Neural cell (in vitro differentiated cells): Measurements from ENCODE around the gene ITPK1. TPM values are rescaled to one million over a fixed set of nuclear protein-coding genes. Genes with fewer than 3 reads are reported as not detected.
A peak's percentile ranks its signal among the peaks of the same experiment; 100 is the strongest.

Source experiments
- H2AFZ ChIP-seq: fragments of 200-600, 300-800 bp; sonication (generic), shearing (Covaris generic); 2 replicates; pipeline ENCODE4 v1.6.0; 2014; ENCODE audit warnings: low read depth, mild to moderate bottlenecking, antibody characterized with exemption, low read length, moderate library complexity
- H3F3A ChIP-seq: fragments of 200-600 bp; shearing (Covaris generic); 2 replicates; pipeline ENCODE4 v1.6.1; 2016; ENCODE audit warnings: mild to moderate bottlenecking, moderate library complexity, mixed read lengths, antibody characterized with exemption, low read length; ENCODE audit not compliant: insufficient read depth, poor library complexity, severe bottlenecking
- H3K27ac ChIP-seq: fragments of 200-600, 300-800 bp; sonication (generic), shearing (Covaris generic); 2 replicates; pipeline ENCODE4 v1.5.1; 2014; ENCODE audit warnings: mild to moderate bottlenecking, low read length, moderate library complexity
- H3K27me3 ChIP-seq: fragments of 300-800, 200-600 bp; sonication (generic), shearing (Covaris generic); 2 replicates; pipeline ENCODE4 v1.6.0; 2014; ENCODE audit warnings: mild to moderate bottlenecking, low read depth, low read length, moderate library complexity; ENCODE audit not compliant: insufficient read depth
- H3K36me3 ChIP-seq: fragments of 300-800, 200-600 bp; sonication (generic), shearing (Covaris generic); 2 replicates; pipeline ENCODE4 v1.5.1; 2014; ENCODE audit warnings: mild to moderate bottlenecking, antibody characterized with exemption, low read length, moderate library complexity; ENCODE audit not compliant: insufficient read depth
- H3K4me2 ChIP-seq: fragments of 300-800, 200-600 bp; sonication (generic), shearing (Covaris generic); 2 replicates; pipeline ENCODE4 v1.6.0; 2014; ENCODE audit warnings: mild to moderate bottlenecking, low read length
- H3K4me3 ChIP-seq: fragments of 300-800, 200-600 bp; sonication (generic), shearing (Covaris generic); 2 replicates; pipeline ENCODE4 v1.5.1; 2014; ENCODE audit warnings: mild to moderate bottlenecking, low read length, moderate library complexity
- H3K79me2 ChIP-seq: fragments of 200-600 bp; shearing (Covaris generic); replicated peaks from 2 replicates; pipeline ENCODE4 v1.6.0; 2014; ENCODE audit warnings: mild to moderate bottlenecking, low read length, moderate library complexity; ENCODE audit not compliant: insufficient read depth
- H3K9ac ChIP-seq: fragments of 300-800, 200-600 bp; sonication (generic), shearing (Covaris generic); 2 replicates; pipeline ENCODE4 v1.6.1; 2016; ENCODE audit warnings: mild to moderate bottlenecking, low read length, mixed read lengths
- H3K9me2 ChIP-seq: fragments of 200-600 bp; shearing (Covaris generic); 2 replicates; pipeline ENCODE4 v1.6.1; 2016; ENCODE audit warnings: mild to moderate bottlenecking, low read length, mixed read lengths; ENCODE audit not compliant: insufficient read depth
- H3K9me3 ChIP-seq: fragments of 200-600, 300-800 bp; sonication (generic), shearing (Covaris generic); 2 replicates; pipeline ENCODE4 v1.6.1; 2016; ENCODE audit warnings: mild to moderate bottlenecking, mixed run types, low read length, moderate library complexity, mixed read lengths
- H4K20me1 ChIP-seq: fragments of 200-600 bp; shearing (Covaris generic); 2 replicates; pipeline ENCODE4 v1.6.1; 2016; ENCODE audit warnings: mild to moderate bottlenecking, mixed run types; ENCODE audit not compliant: insufficient read depth
- CTCF ChIP-seq: fragments of 450-650 bp; IDR thresholded peaks from 2 replicates; pipeline ENCODE4 v1.5.1; 2014; ENCODE audit warnings: antibody characterized with exemption, mild to moderate bottlenecking, moderate library complexity; ENCODE audit not compliant: poor library complexity, severe bottlenecking
- EP300 ChIP-seq: fragments of 450-650 bp; conservative IDR thresholded peaks from 2 replicates; pipeline ENCODE4 v1.6.1; 2014; ENCODE audit warnings: antibody characterized with exemption, mild to moderate bottlenecking, moderate library complexity; ENCODE audit not compliant: poor library complexity, severe bottlenecking
- EZH2 ChIP-seq: fragments of 200-600, 300-800 bp; shearing (Covaris generic), sonication (generic); IDR thresholded peaks from 2 replicates; pipeline ENCODE4 v1.6.1; 2014; ENCODE audit warnings: antibody characterized with exemption, low read length, borderline replicate concordance, mild to moderate bottlenecking; ENCODE audit not compliant: insufficient read depth, poor library complexity, severe bottlenecking
- MXI1 ChIP-seq: fragments of 450-650 bp; conservative IDR thresholded peaks from 2 replicates; pipeline ENCODE4 v1.6.1; 2014; ENCODE audit warnings: antibody characterized with exemption, mild to moderate bottlenecking; ENCODE audit not compliant: poor library complexity, severe bottlenecking
- POLR2AphosphoS5 ChIP-seq: IDR thresholded peaks from 2 replicates; pipeline ENCODE4 v1.6.1; 2012
- RAD21 ChIP-seq: fragments of 450-650 bp; conservative IDR thresholded peaks from 2 replicates; pipeline ENCODE4 v1.6.1; 2014; ENCODE audit warnings: antibody characterized with exemption, mild to moderate bottlenecking, moderate library complexity
- REST ChIP-seq: IDR thresholded peaks from 2 replicates; pipeline ENCODE4 v1.6.1; 2012; ENCODE audit warnings: borderline replicate concordance
- SMC3 ChIP-seq: fragments of 450-650 bp; conservative IDR thresholded peaks from 2 replicates; pipeline ENCODE4 v1.6.1; 2014; ENCODE audit warnings: antibody characterized with exemption, mild to moderate bottlenecking, moderate library complexity; ENCODE audit not compliant: poor library complexity
- TAF1 ChIP-seq: IDR thresholded peaks from 2 replicates; pipeline ENCODE4 v1.6.1; 2012; ENCODE audit warnings: low read depth
- polyA plus RNA-seq: library from polyadenylated mRNA; depleted of rRNA; stranded (reverse); fragments of >200 nt; gene quantifications from 2 replicates; pipeline ENCODE4 v1.2.3, GENCODE V29; 2014

Gene ITPK1
- polyA plus RNA-seq, 1 donor from 2014 or later: 65.0 TPM

DNA sequence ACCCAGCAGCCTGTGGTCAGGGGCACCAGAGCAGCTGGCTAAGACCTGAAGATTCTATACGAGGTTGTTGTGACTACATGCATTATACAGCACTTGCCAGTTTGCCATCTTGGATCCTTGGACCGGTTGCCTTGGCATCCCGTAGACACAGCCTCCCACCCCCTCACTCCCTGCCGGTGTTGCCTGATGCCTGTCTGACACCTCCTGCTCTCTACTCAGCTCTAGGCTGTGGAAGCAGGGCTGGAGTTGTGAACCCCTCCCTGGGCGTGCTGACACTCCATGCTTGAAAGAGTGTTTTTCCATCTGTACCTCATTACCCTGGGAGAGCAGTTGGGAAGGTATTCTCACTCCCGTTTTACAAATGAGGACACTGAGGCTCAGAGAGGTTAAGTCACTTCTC lies 190.3 kb downstream of the ITPK1 start:
- Histone ChIP-seq H3K79me2 (no peaks in the 10 kb centered on the region), H3K27ac (no peak overlapping the region), H2AFZ (no peak overlapping the region), H4K20me1 (no peaks in the 10 kb centered on the region), H3K9ac (no peak overlapping the region), H3K36me3 (no peaks in the 10 kb centered on the region), H3K4me3 (peak overlapping the region; percentile 99), H3F3A (no peaks in the 10 kb centered on the region), H3K9me3 (no peaks in the 10 kb centered on the region), H3K9me2 (no peaks in the 10 kb centered on the region), H3K27me3 (peaks cover 6% of the 10 kb centered on the region), H3K4me2 (no peak overlapping the region)
- TF ChIP-seq SMC3 (no peak), MXI1 (no peak), CTCF (no peak), RAD21 (no peak), REST (no peak), TAF1 (no peak), EP300 (no peak), POLR2AphosphoS5 (no peak), EZH2 (no peak)

DNA sequence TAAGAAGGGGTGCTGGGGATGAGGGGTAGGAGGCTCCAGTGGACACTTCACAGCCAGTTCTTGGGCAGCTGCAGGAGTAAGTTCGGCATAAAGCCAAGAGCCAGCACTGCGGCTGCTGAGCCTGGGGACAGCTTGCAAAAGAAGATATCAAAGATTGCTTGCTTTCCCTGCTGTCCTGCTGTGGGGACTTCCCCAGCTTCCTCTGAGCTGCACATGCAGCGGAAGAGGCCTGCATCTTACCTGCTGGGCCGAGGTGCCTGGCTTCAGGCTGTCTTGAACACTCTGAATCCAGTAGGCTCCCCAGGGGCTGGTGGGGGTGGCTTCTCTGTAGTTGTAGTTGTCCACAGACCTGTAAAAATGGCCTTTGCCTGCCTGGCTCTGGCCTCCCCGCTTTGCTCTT lies 191.5 kb downstream of the ITPK1 start:
- Histone ChIP-seq H2AFZ (no peak overlapping the region), H3K9ac (peak overlapping the region; percentile 82), H3K36me3 (no peaks in the 10 kb centered on the region), H3K9me3 (no peaks in the 10 kb centered on the region), H3K79me2 (no peaks in the 10 kb centered on the region), H3K9me2 (no peaks in the 10 kb centered on the region), H3K4me2 (peak overlapping the region; percentile 83), H4K20me1 (no peaks in the 10 kb centered on the region), H3K27ac (no peak overlapping the region), H3K27me3 (peaks cover 11% of the 10 kb centered on the region), H3F3A (no peaks in the 10 kb centered on the region), H3K4me3 (peak overlapping the region; percentile 99)
- TF ChIP-seq EZH2 (no peak), RAD21 (no peak), REST (no peak), POLR2AphosphoS5 (no peak), SMC3 (no peak), TAF1 (no peak), MXI1 (peak; percentile 11), CTCF (no peak)
